PC-3 (cell line): ENCODE data around the gene CST2. TPM values are rescaled to one million over a fixed set of nuclear protein-coding genes. Genes with fewer than 3 reads are reported as not detected.

ENCODE experiments used
- ATAC-seq: fragments of 200-7000 bp; cut with Tn5 transposase; 2 replicates; pipeline ENCODE4 v1.9.1; 2020; ENCODE audit warnings: mild to moderate bottlenecking, moderate library complexity
- BruUV-seq: library from RNA; stranded (reverse); fragments of 400-500 nt; replicated peaks from 2 replicates; lab custom pipeline; 2021; lab: Mats Ljungman, UMichigan
- CTCF ChIA-PET: fragments of 300-600 bp; sonication (Branson Sonifier 250); formaldehyde crosslinking; loops from one replicate; lab custom pipeline; 2022; ENCODE audit warnings: antibody characterized with exemption; lab: Charles Lee
- POLR2A ChIA-PET: fragments of 300-600 bp; sonication (Branson Sonifier 250); formaldehyde crosslinking; loops from one replicate; lab custom pipeline; 2022; ENCODE audit warnings: antibody characterized with exemption; ENCODE audit not compliant: unreplicated experiment; lab: Charles Lee
- DNase-seq: peaks from one replicate; pipeline ENCODE4 v3.0.0-alpha.2; 2015
- H2AFZ ChIP-seq: fragments of 300-600 bp; sonication (generic); 2 replicates; pipeline ENCODE4 v1.6.0; 2016; ENCODE audit warnings: antibody characterized with exemption, low read length
- H3F3A ChIP-seq: fragments of 300-600 bp; sonication (generic); one replicate; pipeline ENCODE4 v1.6.0; 2017; ENCODE audit warnings: antibody characterized with exemption, low read length, control low read depth, mild to moderate bottlenecking; ENCODE audit not compliant: unreplicated experiment
- H3K27ac ChIP-seq: fragments of 300-600 bp; sonication (generic); 2 replicates; pipeline ENCODE4 v1.5.1; 2016; ENCODE audit warnings: mild to moderate bottlenecking, low read length
- H3K27me3 ChIP-seq: fragments of 300-600 bp; sonication (generic); 2 replicates; pipeline ENCODE4 v1.6.1; 2016; ENCODE audit warnings: low read length, mixed read lengths
- H3K36me3 ChIP-seq: fragments of 300-600 bp; sonication (generic); 2 replicates; pipeline ENCODE4 v1.6.1; 2016; ENCODE audit warnings: low read depth, mixed run types, low read length, mixed read lengths
- H3K4me1 ChIP-seq: fragments of 300-600 bp; sonication (generic); 2 replicates; pipeline ENCODE4 v1.5.1; 2016; ENCODE audit warnings: low read length; ENCODE audit not compliant: insufficient read depth
- H3K4me2 ChIP-seq: fragments of 300-600 bp; sonication (generic); 2 replicates; pipeline ENCODE4 v1.6.0; 2016; ENCODE audit warnings: low read length
- H3K4me3 ChIP-seq: fragments of 300-600 bp; sonication (generic); 2 replicates; pipeline ENCODE4 v1.5.1; 2016; ENCODE audit warnings: mild to moderate bottlenecking, low read length, mixed read lengths
- H3K79me2 ChIP-seq: fragments of 300-600 bp; sonication (generic); 2 replicates; pipeline ENCODE4 v1.6.1; 2017; ENCODE audit warnings: low read length, mixed read lengths
- H3K9ac ChIP-seq: fragments of 300-600 bp; sonication (generic); 2 replicates; pipeline ENCODE4 v1.6.0; 2016; ENCODE audit warnings: mild to moderate bottlenecking, low read length
- H3K9me2 ChIP-seq: fragments of 300-600 bp; sonication (generic); replicated peaks from 2 replicates; pipeline ENCODE4 v1.6.1; 2016; ENCODE audit warnings: mixed run types, low read length, mixed read lengths
- H3K9me3 ChIP-seq: fragments of 300-600 bp; sonication (generic); 2 replicates; pipeline ENCODE4 v1.6.1; 2016; ENCODE audit warnings: low read length, mixed read lengths
- H4K20me1 ChIP-seq: fragments of 300-600 bp; sonication (generic); 2 replicates; pipeline ENCODE4 v1.6.1; 2016; ENCODE audit warnings: low read length, mixed read lengths
- EZH2 ChIP-seq: fragments of 300-600 bp; sonication (generic); IDR thresholded peaks from one replicate; pipeline ENCODE4 v1.6.1; 2017; ENCODE audit warnings: antibody characterized with exemption, mild to moderate bottlenecking, low read length; ENCODE audit not compliant: unreplicated experiment
- EZH2phosphoT487 ChIP-seq: fragments of 300-600 bp; sonication (generic); IDR thresholded peaks from 2 replicates; pipeline ENCODE4 v1.6.1; 2018; ENCODE audit warnings: mild to moderate bottlenecking, antibody characterized with exemption, low read length, borderline replicate concordance
- intact Hi-C: fragments of 100-400 bp; cut with micrococcal nuclease; formaldehyde crosslinking; loops from 2 replicates; pipeline ENCODE4 v1.9.0; 2023
- total RNA-seq: library from RNA; depleted of rRNA; stranded (reverse); fragments of >200 nt; gene quantifications from 2 replicates; pipeline ENCODE4 v1.2.3, GENCODE V29; 2014
- TF ChIP-seq, protein P1 (sequence below): fragments of 300-600 bp; sonication (generic); conservative IDR thresholded peaks from 2 replicates; pipeline ENCODE4 v1.5.1; 2017; ENCODE audit warnings: antibody characterized with exemption, low read depth, mild to moderate bottlenecking, low read length

The CST2 gene
- total RNA-seq, 1 experiment from 2014 or later = not detected

DNA sequence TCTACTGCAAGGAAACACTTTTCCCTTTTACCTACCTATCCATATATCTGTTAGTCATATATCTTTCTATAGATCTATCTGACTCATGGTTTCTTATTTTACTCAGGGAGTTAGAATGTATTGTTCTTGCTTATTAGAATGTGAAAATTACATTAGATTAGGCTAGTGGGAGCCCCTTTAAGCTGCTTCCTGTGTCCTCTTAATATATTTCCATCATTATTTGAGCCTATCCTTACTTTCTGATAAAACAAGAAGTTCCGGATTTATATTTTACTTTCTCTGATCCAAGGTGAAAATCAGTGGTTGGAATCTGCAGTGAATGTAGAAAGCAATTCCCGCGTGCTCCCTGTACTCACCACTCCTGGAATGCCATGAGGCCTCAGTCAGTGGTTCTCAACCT lies 31.0 kb downstream of the CST2 start:
- Histone ChIP-seq H3K9me2 (no peaks in the 10 kb centered on the region), H3K9ac (no peak overlapping the region), H2AFZ (no peak overlapping the region), H3F3A (no peaks in the 10 kb centered on the region), H3K36me3 (no peaks in the 10 kb centered on the region), H4K20me1 (no peaks in the 10 kb centered on the region), H3K4me3 (no peak overlapping the region), H3K9me3 (no peaks in the 10 kb centered on the region), H3K4me2 (peak overlapping the region; percentile 41), H3K79me2 (no peaks in the 10 kb centered on the region), H3K27ac (peak overlapping the region; percentile 56), H3K4me1 (peaks cover 19% of the 10 kb centered on the region), H3K27me3 (peaks cover 6% of the 10 kb centered on the region; the same call in 1 of the 2 replicates)
- ATAC-seq (no peak), DNase-seq (peak; percentile 58)
- CTCF ChIA-PET = no interaction called here
- intact Hi-C loops = no loop called here
- no TSS peak for BruUV-seq
- TF ChIP-seq EZH2 (no peak), EZH2phosphoT487 (no peak)
- TF ChIP-seq, protein P1, sequence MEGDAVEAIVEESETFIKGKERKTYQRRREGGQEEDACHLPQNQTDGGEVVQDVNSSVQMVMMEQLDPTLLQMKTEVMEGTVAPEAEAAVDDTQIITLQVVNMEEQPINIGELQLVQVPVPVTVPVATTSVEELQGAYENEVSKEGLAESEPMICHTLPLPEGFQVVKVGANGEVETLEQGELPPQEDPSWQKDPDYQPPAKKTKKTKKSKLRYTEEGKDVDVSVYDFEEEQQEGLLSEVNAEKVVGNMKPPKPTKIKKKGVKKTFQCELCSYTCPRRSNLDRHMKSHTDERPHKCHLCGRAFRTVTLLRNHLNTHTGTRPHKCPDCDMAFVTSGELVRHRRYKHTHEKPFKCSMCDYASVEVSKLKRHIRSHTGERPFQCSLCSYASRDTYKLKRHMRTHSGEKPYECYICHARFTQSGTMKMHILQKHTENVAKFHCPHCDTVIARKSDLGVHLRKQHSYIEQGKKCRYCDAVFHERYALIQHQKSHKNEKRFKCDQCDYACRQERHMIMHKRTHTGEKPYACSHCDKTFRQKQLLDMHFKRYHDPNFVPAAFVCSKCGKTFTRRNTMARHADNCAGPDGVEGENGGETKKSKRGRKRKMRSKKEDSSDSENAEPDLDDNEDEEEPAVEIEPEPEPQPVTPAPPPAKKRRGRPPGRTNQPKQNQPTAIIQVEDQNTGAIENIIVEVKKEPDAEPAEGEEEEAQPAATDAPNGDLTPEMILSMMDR = no peak
- POLR2A ChIA-PET = no interaction called here

DNA sequence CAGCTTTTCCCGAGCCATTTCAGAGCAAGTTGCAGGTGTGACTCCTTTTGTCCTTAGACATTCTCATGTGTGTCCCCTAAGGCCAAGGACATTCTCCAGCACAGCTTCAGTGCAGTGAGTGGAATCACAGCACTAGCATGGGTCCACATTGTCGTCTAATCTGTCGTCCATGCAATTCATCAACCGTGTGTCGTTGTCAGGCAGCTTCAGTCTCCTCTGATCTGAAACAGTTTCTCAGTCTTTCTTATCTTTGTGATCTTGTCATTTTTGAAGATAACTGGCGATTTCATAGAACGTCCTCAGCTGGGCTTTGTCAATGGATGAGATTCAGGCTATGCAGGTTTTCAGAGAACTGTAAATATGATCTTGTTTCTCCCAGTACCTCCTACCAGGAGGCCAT lies 31.7 kb downstream of the CST2 start:
- no peak overlapping the region for H2AFZ ChIP-seq
- H3K4me2 ChIP-seq = peak overlapping the region; percentile 41
- no peak for TF ChIP-seq EZH2phosphoT487
- H3K27ac ChIP-seq = peak overlapping the region; percentile 10; the same call in 1 of the 2 replicates
- no peaks in the 10 kb centered on the region for H3F3A ChIP-seq
- DNase-seq (no peak), ATAC-seq (no peak)
- H3K36me3 ChIP-seq = no peaks in the 10 kb centered on the region
- no peaks in the 10 kb centered on the region for H3K9me3 ChIP-seq
- H3K4me1 ChIP-seq = peaks cover 19% of the 10 kb centered on the region
- H3K27me3 ChIP-seq = peaks cover 6% of the 10 kb centered on the region; the same call in 1 of the 2 replicates
- intact Hi-C loops = no loop called here
- H3K9me2 ChIP-seq = no peaks in the 10 kb centered on the region
- no TSS peak for BruUV-seq
- no peaks in the 10 kb centered on the region for H3K79me2 ChIP-seq
- H4K20me1 ChIP-seq = no peaks in the 10 kb centered on the region
- H3K4me3 ChIP-seq = no peak overlapping the region
- H3K9ac ChIP-seq = no peak overlapping the region
- POLR2A ChIA-PET = no interaction called here
- CTCF ChIA-PET = no interaction called here

- no peak for DNase-seq
- no peaks in the 10 kb centered on the region for H3K9me3 ChIP-seq
- no peaks in the 10 kb centered on the region for H3K36me3 ChIP-seq
- ChIA-PET POLR2A (no interaction called here), CTCF (no interaction called here)
- BruUV-seq = no TSS peak
- H2AFZ ChIP-seq = no peak overlapping the region
- H3K79me2 ChIP-seq = no peaks in the 10 kb centered on the region
- H3F3A ChIP-seq = no peaks in the 10 kb centered on the region
- no peak overlapping the region for H3K27ac ChIP-seq
- H3K4me3 ChIP-seq = no peak overlapping the region
- no peak for TF ChIP-seq EZH2
- TF ChIP-seq, protein P1 = no peak
- TF ChIP-seq EZH2phosphoT487 = no peak
- intact Hi-C loops = no loop called here
- no peak overlapping the region for H3K4me2 ChIP-seq
- peaks cover 19% of the 10 kb centered on the region for H3K4me1 ChIP-seq
- H3K9ac ChIP-seq = no peak overlapping the region
- no peaks in the 10 kb centered on the region for H3K9me2 ChIP-seq
- no peaks in the 10 kb centered on the region for H4K20me1 ChIP-seq
- ATAC-seq = no peak
- peaks cover 6% of the 10 kb centered on the region; the same call in 1 of the 2 replicates for H3K27me3 ChIP-seq
Observed at GRCh38 chr20:23794065-23794464, 32.5 kb downstream of the CST2 start.
